GM19035 (cell line): Measurements from ENCODE around the gene NKX2-2.
A peak's percentile ranks its signal among the peaks of the same experiment; 100 is the strongest.
"Not testable (repeated sequence)": the region's sequence is repeated elsewhere in the genome, so short reads cannot be mapped to it uniquely, and the experiment has no call there.

ENCODE experiments used
- ATAC-seq: cut with Tn5 transposase; IDR thresholded peaks from one replicate; pipeline ENCODE4 v1.9.1; 2021; ENCODE audit not compliant: unreplicated experiment

Gene NKX2-2

DNA sequence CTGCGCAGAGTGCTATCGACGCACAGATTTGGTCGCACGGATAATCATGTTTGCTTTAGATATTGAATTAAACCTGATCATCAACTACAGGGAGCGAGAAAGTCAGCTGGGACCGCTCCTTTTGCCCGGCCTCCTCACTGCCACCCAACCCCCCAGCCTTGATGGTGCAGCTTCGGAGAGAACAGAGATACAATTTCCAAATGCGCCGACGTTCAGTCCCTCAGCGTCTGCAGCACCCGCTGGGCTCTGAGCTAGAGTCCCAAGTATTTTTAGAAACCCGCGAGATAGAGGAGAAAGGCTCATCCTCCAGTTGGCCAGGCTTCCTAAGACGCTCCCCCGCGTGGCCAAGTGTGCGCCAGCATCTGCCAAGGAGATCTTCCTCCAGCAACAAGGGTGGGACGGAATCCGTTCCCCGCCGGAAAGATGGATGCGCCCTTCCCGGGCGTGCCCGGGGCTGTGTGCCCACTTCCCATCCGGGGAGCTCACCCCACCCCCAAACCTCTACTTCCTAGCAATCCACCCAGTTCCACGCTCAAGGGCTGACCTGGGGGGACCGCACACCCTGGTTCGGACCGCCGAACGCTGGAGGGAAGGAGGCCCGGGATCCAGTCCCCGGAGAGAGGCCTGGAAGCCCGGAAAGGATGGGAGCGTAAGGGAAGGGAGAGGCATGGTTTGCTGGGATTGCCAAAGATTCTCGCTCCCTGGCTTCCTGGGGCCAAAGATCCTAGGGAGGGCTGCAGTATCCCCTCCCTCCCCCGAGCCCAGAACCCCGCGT is 4.1 kb downstream of the NKX2-2 start:
- ATAC-seq: no peak

DNA sequence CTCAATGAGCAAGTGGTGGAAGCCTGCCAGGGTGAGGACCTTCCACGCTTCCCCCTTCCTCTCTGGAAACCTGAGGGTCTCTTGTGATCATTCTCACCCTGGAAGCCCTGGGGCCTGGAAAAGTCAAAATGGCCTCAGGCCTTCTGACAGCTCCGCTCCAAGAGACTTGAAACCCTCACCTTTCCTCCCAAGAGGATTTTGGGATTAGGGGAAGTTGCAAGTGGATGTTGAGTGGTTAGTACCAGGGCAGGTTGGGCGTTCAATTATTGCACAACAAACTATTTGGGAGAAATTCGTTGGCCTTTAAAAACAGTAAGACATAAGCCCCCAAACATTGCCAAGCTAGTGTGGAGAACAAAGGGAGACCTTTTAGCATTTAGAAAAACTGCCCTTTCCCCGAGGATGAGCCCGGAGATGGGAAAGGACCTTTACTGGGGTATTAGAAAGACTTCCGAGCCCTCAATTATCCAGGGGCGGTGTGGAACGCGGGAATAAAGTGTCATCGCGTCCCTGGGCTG is 4.7 kb downstream of the NKX2-2 start:
- no peak for ATAC-seq

DNA sequence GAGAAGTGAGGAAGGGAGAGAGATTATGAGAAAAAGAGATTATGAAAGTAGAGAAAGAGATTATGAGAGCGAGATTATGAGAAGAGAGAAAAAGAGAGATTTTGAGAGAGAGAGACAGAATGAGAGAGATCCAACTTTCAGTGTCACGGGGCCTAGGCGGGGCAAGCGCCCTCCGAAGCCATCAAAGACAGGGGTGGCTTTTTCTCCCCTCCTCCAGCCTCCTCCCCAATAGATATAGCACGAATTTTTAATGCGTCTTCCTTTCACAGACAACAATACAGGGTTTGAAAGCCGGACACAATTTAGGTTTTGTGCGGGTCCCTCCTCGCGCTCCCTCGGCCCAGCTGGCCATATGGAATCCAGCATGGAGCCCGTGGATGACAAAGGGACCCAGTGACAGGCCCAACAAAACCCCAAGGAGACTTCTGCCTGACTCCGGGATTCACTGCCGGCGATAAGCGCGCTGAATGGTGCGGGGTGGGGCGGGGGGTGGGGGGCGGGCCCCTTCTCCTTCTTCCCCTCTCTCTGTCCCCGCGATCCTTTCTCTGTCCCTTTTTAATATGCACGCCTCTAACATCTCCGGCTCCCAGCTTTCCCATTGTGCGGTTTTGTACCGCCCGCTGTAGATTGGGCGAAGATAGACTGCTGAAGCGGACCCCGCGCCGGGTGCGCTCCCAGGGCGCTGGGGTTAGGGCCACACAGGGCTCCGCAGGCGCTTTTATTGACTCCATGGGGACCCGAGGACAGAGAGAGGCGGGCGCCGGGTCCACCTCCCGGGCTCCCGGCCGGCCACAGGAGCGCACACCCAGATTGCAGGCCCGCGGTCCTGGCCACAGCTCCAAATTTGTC is 5.4 kb downstream of the NKX2-2 start:
- ATAC-seq: no peak

DNA sequence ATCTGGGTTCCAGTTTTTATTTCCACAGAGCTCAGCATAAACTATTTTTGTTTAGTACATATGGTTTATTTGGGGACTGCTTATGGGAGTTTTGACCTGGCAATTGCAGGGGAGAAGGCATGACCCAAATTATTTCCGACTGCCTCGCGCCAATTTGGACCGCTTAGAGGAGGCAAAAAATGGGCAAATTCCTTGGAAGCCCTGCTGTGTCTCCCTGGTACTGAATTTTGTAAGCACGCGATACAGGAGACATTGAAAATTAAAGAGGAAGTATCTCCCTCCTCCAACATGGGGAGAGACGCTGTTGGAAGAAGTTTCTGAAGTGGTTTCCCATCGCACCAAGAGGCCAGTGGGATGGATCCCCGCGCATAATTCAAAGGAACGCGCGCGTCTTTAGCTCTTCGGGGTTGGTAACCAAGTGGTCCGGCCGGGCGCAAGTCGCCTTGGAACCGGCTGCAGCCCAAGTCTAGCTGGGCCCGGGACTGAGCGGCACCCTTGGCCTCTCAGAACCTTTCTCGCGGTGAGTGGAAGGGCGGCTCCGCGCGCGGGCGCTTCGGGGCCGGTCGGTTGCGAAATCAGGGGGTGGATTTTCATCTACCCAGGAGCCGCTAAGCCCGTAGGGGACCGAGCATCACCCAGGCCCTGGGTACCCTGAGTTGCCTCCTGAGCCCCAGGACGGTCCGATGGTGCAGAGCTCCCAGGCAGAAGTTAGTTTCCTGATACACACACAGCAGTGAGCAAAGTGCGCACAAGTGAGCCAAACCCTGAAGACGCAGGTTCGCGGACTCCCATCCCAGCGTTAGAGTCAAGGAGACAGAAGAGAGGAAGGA is 6.2 kb downstream of the NKX2-2 start:
- no peak for ATAC-seq

DNA sequence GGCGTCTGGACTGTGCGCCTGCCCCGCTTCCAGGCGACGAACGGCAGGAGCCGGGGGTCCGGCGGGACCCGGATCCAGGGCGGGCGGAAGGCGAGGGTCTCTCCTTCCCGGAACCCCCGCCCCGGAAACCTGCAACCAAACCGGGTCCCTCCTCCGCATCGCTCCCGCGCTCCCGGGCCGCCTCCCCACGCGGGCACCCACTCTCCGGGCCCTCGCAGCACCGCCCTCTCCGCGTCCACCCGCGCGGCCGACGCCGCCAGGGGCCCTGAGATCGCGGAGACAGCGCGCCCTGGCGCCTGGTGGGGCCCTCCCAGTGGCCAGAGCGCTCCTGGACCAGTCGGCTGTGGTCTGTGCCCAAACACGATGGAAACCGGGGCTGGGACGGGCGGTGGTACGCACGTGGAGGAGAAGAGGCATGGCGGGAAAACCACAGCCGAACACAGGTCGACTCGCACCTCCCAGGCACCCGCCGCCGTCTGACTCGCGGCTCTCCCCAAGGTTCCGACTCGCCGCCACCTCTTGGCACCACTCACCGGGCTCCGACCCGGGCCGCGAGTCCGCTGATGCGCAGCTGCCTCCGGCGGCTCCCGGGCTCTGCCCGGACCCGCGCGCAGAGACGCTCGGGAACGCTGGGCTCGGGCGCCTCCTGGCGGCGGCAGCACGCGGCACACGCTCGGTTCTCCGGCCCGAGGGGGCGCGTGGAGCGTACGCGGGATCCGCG is 7.9 kb downstream of the NKX2-2 start:
- ATAC-seq: no peak

DNA sequence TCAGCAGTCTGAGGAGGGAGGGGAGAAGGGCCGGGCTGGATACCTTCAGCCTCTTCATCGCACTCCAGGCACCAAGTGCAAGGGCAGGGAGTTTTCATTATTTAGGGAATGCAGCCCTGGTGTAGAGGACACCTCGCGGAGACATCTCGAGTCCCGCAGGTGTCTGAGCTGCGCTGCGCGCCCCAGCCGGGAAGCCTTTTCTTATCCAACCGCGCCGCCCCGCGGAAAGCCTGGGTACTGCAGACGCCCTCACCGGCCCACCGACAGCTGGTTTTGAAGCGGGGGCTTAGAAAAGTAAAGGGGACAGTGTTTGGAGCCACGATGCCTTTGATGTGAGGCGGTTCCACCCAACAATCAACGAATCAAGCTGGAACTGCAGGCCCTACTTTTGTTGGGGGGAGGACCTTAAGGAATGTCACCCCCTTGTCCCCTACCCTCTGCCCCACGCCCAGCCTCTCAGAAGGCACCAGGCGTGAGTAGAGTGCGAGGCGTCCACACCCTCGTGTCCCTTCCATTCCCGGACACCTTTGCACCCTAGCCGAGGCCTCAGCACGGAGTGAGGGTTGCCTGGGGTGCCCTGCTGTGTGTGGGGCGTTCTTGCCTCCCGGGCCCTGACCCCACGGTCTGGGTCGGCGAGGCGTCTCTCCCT is 8.6 kb downstream of the NKX2-2 start:
- no peak for ATAC-seq

DNA sequence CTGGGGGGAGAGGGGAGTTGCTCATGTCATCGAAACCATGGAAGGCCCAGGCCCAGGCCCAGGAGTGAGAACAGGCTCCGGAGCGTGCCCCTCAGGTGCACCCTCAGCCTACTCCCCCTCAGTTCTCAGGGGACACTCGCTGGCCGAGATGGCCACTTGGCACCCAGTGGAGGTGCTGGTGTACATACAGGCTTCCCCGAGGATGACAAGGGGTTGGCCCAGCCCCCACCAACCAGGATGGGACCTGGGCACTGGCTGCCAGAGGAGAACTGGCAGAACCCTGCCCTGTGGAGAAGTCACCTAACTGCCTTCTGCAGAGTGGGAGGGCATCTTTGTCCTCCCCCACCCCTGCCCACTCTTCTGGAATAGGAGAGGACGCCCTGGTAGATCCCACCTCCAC is 9.5 kb downstream of the NKX2-2 start:
- no peak for ATAC-seq

DNA sequence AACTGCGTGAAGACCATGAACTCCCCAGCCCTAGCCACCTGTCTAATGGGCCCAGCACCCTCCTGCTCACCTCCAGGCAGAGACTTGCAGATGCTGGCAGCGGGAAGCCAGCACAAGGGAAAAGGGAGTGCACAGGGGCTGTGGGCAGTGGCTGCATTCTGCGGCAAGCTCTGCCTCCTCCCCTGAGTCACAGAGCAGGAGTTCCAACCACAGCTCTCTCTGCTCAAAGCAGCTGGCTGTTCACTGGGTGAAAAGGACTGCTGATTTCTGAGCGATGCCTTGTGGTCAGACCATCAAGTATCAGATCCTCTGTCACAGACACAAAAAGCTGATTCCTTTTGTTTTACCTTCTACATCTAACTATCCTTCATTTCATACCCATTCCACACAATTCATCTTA is 10.5 kb downstream of the NKX2-2 start:
- peak; percentile 74 for ATAC-seq

DNA sequence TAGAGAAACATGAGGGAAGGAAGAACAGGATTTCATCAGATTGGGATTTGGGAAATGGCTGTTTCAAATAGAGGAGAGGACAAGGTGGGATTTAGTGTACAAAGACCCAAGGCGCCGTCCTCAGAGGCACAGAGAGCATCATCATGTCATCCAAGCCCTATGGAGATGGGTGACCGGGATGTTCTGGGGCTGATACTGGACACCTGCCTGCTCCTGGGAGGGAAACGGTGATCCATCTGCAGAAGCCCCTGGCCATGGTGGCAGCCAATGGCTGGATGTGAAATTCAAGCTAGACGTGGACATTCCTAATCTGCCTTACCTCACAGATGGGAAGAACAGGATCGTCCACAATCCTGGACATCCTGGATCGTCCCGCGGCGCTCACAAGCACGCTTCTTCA is 12.7 kb downstream of the NKX2-2 start:
- no peak for ATAC-seq

DNA sequence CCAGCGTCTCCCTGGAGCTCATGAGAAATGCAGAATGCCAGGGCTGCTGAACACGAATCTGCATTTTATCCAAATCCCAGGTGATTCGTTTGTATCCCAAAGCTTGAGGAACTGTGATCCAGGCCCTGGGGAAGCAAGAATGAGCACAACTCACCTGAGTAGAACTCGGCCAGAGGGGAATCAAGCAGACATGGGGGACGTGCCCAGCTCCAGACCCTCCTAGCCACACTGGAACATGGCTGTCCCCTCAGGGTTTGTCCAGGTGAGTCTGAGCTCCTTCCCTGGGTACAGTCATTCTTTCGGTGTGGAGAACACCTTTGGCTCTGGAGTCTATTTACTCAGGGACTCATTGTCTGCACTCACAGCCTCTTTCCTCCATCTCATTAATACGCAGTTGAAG is 13.3 kb downstream of the NKX2-2 start:
- ATAC-seq: no peak

DNA sequence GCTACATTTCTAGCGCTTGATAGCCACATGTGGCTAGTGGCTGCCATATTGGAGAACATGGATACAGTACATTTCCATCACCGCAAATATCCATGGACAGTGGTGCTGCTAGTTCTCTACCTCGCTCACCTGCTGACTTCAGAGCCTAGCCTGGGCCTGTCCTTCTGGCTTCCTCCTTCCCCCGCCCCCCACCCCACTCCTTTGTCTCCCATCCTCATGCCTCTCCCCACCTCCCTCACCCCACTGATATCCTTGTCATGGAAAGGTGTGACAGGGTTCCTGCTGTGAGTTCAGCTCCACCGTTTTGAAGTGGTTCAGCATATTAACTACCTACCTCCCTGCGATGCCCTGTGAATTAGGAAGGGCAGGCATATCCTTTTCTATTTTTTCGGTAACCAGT is 14.2 kb downstream of the NKX2-2 start:
- no peak for ATAC-seq

DNA sequence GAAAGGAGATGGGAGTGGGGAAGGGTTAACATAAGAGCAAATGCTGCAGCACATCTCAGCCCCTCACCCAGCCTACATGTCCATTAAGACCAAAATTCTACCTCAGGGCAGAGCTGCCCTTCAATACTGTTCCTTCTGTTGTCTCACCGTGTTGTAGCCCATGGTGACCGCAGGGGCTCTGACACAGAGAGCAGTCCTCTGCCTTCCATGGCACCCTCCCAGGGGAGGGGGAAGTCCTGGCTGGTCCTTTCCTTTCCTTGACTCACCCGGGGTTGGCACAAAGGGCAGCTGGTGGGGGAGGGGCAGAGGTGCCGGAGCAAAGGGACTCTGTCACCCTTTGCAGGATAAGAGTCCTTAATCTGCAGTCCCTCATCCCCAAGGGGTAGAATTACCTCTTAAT is 15.2 kb downstream of the NKX2-2 start:
- ATAC-seq: no peak

DNA sequence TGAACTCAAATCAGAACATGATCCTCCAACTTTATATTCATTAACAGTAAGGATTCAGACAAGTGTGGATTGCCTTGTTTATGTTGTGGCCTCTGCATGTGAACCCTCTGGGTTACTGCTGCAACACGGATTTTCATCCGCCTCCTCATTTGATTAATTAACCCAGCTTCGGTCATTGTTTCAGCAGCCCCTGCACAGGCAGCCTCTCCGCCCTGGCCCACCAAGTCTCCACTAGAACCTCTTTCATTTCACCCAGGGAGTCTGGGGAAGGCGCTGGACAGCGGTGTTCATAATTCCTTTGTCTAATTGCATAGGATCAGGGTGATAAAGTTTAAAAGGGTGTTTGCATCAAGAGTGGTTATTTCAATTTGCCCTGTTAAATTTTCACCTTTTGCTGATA is 15.7 kb downstream of the NKX2-2 start:
- no peak for ATAC-seq

DNA sequence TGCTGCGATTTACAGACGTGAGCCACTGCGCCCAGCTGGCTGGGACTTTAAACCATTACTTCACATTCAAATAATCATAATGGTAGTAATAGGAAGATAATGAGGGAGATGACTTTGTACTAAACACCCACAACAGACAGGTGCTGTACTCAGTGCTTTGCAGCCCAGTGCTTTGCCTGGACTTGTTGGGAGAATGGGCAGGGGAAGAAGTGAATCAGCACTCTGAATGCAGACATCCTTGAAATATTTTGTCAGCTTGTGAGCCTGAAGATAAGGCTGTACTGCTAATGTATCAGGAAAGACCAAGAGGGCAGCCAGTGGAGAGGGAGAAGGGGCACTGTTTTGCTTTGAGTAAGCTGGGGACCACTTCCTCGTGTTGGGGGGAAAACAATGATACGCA is 17.4 kb downstream of the NKX2-2 start:
- ATAC-seq: no peak

DNA sequence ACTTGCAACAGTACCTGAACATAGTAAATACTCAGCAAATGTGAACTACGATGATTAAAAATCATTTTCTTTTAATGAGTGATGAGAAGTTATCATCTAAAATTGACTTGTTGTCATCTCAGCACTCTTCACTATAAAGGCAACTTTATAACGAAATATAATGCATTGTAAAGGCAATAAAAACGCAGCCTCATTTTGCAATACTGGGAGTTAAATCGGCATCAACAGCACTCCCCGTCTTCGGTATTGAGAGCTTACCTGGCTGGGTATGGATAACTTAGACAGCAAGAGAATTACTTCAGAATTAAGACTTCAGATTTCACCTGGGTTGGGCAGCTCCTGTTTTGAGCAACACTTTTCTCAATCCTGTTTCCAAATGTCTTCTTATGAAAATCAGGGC is 20.8 kb downstream of the NKX2-2 start:
- ATAC-seq: no peak

DNA sequence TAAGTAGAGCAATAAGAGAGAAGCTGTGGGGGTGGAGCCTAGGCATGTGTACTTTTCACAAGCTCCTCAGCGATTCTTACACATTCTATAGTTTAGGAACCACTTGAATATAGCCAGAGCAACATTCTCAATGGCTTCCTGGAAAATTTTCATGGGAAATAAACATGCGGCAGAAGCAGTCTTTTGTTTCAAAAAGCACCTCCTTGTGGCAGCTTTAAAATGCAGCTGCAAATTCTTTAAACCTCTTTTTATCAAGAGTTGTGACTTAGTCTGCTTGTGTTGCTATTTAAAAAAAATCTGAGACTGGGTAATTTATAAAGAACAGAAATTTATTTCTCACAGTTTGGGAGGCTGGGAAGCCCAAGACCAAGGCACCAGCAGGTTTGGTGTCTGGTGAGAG is 23.8 kb downstream of the NKX2-2 start:
- no peak for ATAC-seq

DNA sequence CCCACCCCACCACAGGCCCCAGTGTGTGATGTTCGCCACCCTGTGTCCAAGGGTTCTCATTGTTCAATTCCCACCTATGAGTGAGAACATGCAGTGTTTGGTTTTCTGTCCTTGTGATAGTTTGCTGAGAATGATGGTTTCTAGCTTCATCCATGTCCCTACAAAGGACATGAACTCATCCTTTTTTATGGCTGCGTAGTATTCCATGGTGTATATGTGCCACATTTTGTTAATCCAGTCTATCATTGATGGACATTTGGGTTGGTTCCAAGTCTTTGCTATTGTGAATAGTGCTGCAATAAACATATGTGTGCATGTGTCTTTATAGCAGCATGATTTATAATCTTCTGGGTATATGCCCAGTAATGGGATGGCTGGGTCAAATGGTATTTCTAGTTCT is 33.7 kb downstream of the NKX2-2 start:
- not testable (repeated sequence) for ATAC-seq

DNA sequence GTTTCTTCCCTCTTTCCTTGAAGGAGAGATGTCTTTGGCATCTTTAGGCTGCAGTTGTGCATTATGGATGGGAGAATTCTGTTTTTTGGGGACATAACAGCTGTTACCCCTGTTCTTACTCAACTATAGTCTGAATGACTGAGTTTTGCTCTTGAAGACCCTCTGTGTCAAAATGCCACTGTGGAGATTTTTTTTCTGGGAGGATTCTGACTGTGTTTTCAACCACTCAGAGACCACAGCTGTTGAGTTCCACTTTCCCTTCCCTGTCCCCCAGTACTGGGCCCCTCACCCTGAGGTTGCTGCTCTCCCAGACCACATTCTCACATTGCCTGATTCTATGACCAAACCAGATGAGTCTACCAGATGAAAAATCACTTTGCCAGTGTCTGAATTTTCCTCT is 48.1 kb downstream of the NKX2-2 start:
- no peak for ATAC-seq

DNA sequence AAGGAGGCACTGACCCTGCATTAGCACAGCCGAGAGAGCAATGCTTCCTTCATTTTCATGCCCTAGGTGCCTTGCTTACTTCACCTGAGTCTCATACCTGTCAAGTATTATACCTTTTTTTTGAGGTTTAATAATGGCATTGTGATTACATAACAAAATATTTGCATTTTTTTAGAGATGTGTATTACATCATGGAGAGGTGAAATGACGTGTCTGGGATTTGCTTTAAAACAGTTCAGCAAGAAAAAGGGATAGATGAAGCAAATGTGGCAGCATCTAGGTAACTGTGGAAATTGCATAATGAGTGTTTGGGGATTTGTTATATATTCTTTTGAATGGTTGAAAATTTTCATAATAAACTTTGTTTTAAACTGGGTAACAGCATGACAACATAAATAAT is 48.9 kb downstream of the NKX2-2 start:
- ATAC-seq: no peak
